Measurements from ENCODE around the gene NDUFS5. TPM values are rescaled to one million over a fixed set of nuclear protein-coding genes. Genes with fewer than 3 reads are reported as not detected.
"Not testable (repeated sequence)": the region's sequence is repeated elsewhere in the genome, so short reads cannot be mapped to it uniquely, and the experiment has no call there.

NDUFS5 gene
- total RNA-seq, 1 experiment from 2014 or later = 176 TPM

GRCh38 chr1:39051956-39052355 is 25.8 kb downstream of the NDUFS5 start:
- no peaks in the 10 kb centered on the region for H3K4me1 ChIP-seq
- H3K4me3 ChIP-seq (ENCODE audit: low read depth, low read length) = no peak overlapping the region
- TF ChIP-seq CTCF (IDR thresholded peaks at IDR 0.05; ENCODE audit: insufficient read depth in 1 of 2, low read depth in 1 of 2, low read length in 1 of 2, severe bottlenecking in 1 of 2, unreplicated experiment in 1 of 2) = no peak
- CTCF ChIA-PET = no interaction called here
- POLR2A ChIA-PET = no interaction called here
- DNase-seq = no peak
- no peaks in the 10 kb centered on the region for H3K27me3 Mint-ChIP-seq (ENCODE audit: insufficient read depth, unreplicated experiment)
- H3K9me3 ChIP-seq = no peaks in the 10 kb centered on the region
- no peaks in the 10 kb centered on the region for H3K36me3 ChIP-seq (ENCODE audit: control insufficient read depth, insufficient read depth, low read length)
- H3K27ac Mint-ChIP-seq (ENCODE audit: unreplicated experiment) = no peak overlapping the region
- no peak overlapping the region for H3K4me3 Mint-ChIP-seq (ENCODE audit: unreplicated experiment)
- no peaks in the 10 kb centered on the region for H3K4me1 Mint-ChIP-seq (ENCODE audit: low read depth, unreplicated experiment)
- intact Hi-C loops (cut with micrococcal nuclease; ENCODE audit: unreplicated experiment) = no loop called here
- H3K36me3 Mint-ChIP-seq (ENCODE audit: insufficient read depth, unreplicated experiment) = peaks cover under 1% of the 10 kb centered on the region
- no peaks in the 10 kb centered on the region for H3K9me3 Mint-ChIP-seq (ENCODE audit: unreplicated experiment)
- BruUV-seq (replicated peaks) = no TSS peak
- no peaks in the 10 kb centered on the region for H3K27me3 ChIP-seq (replicated peaks; ENCODE audit: control insufficient read depth, insufficient read depth, low read length)

DNA sequence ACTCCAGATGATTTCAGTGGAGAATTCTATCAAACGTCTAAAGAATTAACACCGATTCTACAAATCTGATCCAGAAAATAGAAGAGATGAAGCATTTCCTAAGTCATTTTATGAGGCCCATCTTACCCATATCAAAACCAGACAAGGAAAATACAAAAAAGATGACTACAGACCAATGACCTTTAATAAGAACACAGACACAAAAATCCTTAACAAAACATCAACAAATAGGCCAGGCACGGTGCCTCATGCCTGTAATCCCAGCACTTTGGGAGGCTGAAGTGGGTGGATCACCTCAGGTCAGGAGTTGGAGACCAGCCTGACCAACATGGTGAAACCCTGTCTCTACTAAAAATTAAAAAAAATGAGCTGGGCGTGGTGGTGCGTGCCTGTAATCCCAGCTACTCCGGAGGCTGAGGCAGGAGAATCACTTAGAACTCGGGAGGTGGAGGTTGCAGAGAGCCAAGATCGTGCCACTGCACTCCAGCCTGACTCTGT is 29.1 kb downstream of the NDUFS5 start:
- H3K27me3 ChIP-seq (replicated peaks; ENCODE audit: control insufficient read depth, insufficient read depth, low read length); H3K27ac Mint-ChIP-seq (ENCODE audit: unreplicated experiment); H3K4me1 ChIP-seq; H3K4me1 Mint-ChIP-seq (ENCODE audit: low read depth, unreplicated experiment); H3K4me3 ChIP-seq (ENCODE audit: low read depth, low read length); H3K27me3 Mint-ChIP-seq (ENCODE audit: insufficient read depth, unreplicated experiment); CTCF ChIA-PET; H3K9me3 Mint-ChIP-seq (ENCODE audit: unreplicated experiment); intact Hi-C loops (cut with micrococcal nuclease; ENCODE audit: unreplicated experiment); H3K36me3 Mint-ChIP-seq (ENCODE audit: insufficient read depth, unreplicated experiment); DNase-seq; POLR2A ChIA-PET; BruUV-seq (replicated peaks); H3K4me3 Mint-ChIP-seq (ENCODE audit: unreplicated experiment); H3K9me3 ChIP-seq; H3K36me3 ChIP-seq (ENCODE audit: control insufficient read depth, insufficient read depth, low read length): not testable (repeated sequence)

DNA sequence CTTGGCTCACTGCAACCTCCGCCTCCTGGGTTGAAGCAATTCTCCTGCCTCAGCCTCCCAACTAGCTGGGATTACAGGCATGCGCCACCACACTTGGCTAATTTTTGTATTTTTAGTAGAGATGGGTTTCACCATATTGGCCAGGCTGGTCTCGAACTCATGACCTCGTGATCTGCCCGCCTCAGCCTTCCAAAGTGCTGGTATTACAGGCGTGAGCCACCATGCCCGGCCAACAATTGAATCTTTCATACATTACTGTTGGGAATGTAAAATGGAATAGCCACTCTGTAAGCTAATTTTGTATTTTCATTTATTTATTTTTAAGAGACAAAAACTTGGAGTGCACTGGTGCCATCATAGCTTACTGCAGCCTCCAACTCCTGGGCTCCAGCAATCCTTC is 35.4 kb downstream of the NDUFS5 start:
- H3K9me3 Mint-ChIP-seq (ENCODE audit: unreplicated experiment); H3K4me1 Mint-ChIP-seq (ENCODE audit: low read depth, unreplicated experiment); H3K4me1 ChIP-seq; H3K9me3 ChIP-seq; H3K27ac Mint-ChIP-seq (ENCODE audit: unreplicated experiment); CTCF ChIA-PET; H3K27me3 Mint-ChIP-seq (ENCODE audit: insufficient read depth, unreplicated experiment); H3K27me3 ChIP-seq (replicated peaks; ENCODE audit: control insufficient read depth, insufficient read depth, low read length); intact Hi-C loops (cut with micrococcal nuclease; ENCODE audit: unreplicated experiment); H3K36me3 Mint-ChIP-seq (ENCODE audit: insufficient read depth, unreplicated experiment); H3K4me3 ChIP-seq (ENCODE audit: low read depth, low read length); H3K4me3 Mint-ChIP-seq (ENCODE audit: unreplicated experiment); H3K36me3 ChIP-seq (ENCODE audit: control insufficient read depth, insufficient read depth, low read length); BruUV-seq (replicated peaks); DNase-seq; POLR2A ChIA-PET: not testable (repeated sequence)

- H3K36me3 ChIP-seq (ENCODE audit: control insufficient read depth, insufficient read depth, low read length) = no peaks in the 10 kb centered on the region
- no peaks in the 10 kb centered on the region for H3K4me1 Mint-ChIP-seq (ENCODE audit: low read depth, unreplicated experiment)
- no peaks in the 10 kb centered on the region for H3K4me1 ChIP-seq
- no peaks in the 10 kb centered on the region for H3K9me3 Mint-ChIP-seq (ENCODE audit: unreplicated experiment)
- CTCF ChIA-PET = no interaction called here
- TF ChIP-seq CTCF (IDR thresholded peaks at IDR 0.05; ENCODE audit: insufficient read depth in 1 of 2, low read depth in 1 of 2, low read length in 1 of 2, severe bottlenecking in 1 of 2, unreplicated experiment in 1 of 2) = no peak
- DNase-seq = no peak
- H3K4me3 Mint-ChIP-seq (ENCODE audit: unreplicated experiment) = no peak overlapping the region
- no peak overlapping the region for H3K4me3 ChIP-seq (ENCODE audit: low read depth, low read length)
- no peaks in the 10 kb centered on the region for H3K27me3 ChIP-seq (replicated peaks; ENCODE audit: control insufficient read depth, insufficient read depth, low read length)
- no TSS peak for BruUV-seq (replicated peaks)
- intact Hi-C loops (cut with micrococcal nuclease; ENCODE audit: unreplicated experiment) = no loop called here
- no peaks in the 10 kb centered on the region for H3K9me3 ChIP-seq
- no peak overlapping the region for H3K27ac Mint-ChIP-seq (ENCODE audit: unreplicated experiment)
- H3K27me3 Mint-ChIP-seq (ENCODE audit: insufficient read depth, unreplicated experiment) = no peaks in the 10 kb centered on the region
- POLR2A ChIA-PET = no interaction called here
- no peaks in the 10 kb centered on the region for H3K36me3 Mint-ChIP-seq (ENCODE audit: insufficient read depth, unreplicated experiment)
Observed at GRCh38 chr1:39061951-39062350, 35.8 kb downstream of the NDUFS5 start.
